ENCODE results near the gene DBT. TPM values are rescaled to one million over a fixed set of nuclear protein-coding genes. Genes with fewer than 3 reads are reported as not detected.
"Not testable (repeated sequence)": the region's sequence is repeated elsewhere in the genome, so short reads cannot be mapped to it uniquely, and the experiment has no call there.

Gene DBT
- total RNA-seq, 1 donor from 2014 or later = 10.4 TPM

- no peak overlapping the region for H3K27ac Mint-ChIP-seq
- no peaks in the 10 kb centered on the region for H3K27me3 Mint-ChIP-seq (ENCODE audit: low read depth)
- intact Hi-C loops (cut with micrococcal nuclease) = no loop called here
- no peak overlapping the region for H3K4me3 Mint-ChIP-seq (ENCODE audit: low read depth)
- H3K9me3 Mint-ChIP-seq = no peaks in the 10 kb centered on the region
- H3K36me3 Mint-ChIP-seq (ENCODE audit: low read depth) = peaks cover 36% of the 10 kb centered on the region
- peaks cover 4% of the 10 kb centered on the region for H3K4me1 Mint-ChIP-seq (ENCODE audit: low read depth)
- no peak for DNase-seq (ENCODE audit: low spot score)
Observed at GRCh38 chr1:100215101-100215500, 34.5 kb downstream of the DBT start.

GRCh38 chr1:100213141-100213540 lies 36.5 kb downstream of the DBT start:
- intact Hi-C loops (cut with micrococcal nuclease) = no loop called here
- Mint-ChIP-seq H3K4me1 (ENCODE audit: low read depth) (no peaks in the 10 kb centered on the region), H3K27me3 (ENCODE audit: low read depth) (no peaks in the 10 kb centered on the region), H3K9me3 (no peaks in the 10 kb centered on the region), H3K27ac (no peak overlapping the region), H3K4me3 (ENCODE audit: low read depth) (no peak overlapping the region), H3K36me3 (ENCODE audit: low read depth) (peaks cover 36% of the 10 kb centered on the region)
- DNase-seq (ENCODE audit: low spot score) = no peak

- Mint-ChIP-seq H3K9me3 (peaks cover 15% of the 10 kb centered on the region), H3K36me3 (ENCODE audit: low read depth) (peaks cover 64% of the 10 kb centered on the region), H3K4me1 (ENCODE audit: low read depth) (peaks cover 2% of the 10 kb centered on the region), H3K4me3 (ENCODE audit: low read depth) (no peak overlapping the region), H3K27me3 (ENCODE audit: low read depth) (no peaks in the 10 kb centered on the region), H3K27ac (no peak overlapping the region)
- no peak for DNase-seq (ENCODE audit: low spot score)
- intact Hi-C loops (cut with micrococcal nuclease) = no loop called here
Observed at GRCh38 chr1:100206301-100206700, 43.3 kb downstream of the DBT start.

- Mint-ChIP-seq H3K36me3 (ENCODE audit: low read depth) (peaks cover 69% of the 10 kb centered on the region), H3K9me3 (peaks cover 15% of the 10 kb centered on the region)
- H3K4me1 Mint-ChIP-seq (ENCODE audit: low read depth); H3K27ac Mint-ChIP-seq; H3K27me3 Mint-ChIP-seq (ENCODE audit: low read depth); intact Hi-C loops (cut with micrococcal nuclease); H3K4me3 Mint-ChIP-seq (ENCODE audit: low read depth); DNase-seq (ENCODE audit: low spot score): not testable (repeated sequence)
Observed at GRCh38 chr1:100205593-100205992, 44.0 kb downstream of the DBT start.

- H3K27me3 Mint-ChIP-seq (ENCODE audit: low read depth); intact Hi-C loops (cut with micrococcal nuclease); H3K27ac Mint-ChIP-seq; H3K4me1 Mint-ChIP-seq (ENCODE audit: low read depth); DNase-seq (ENCODE audit: low spot score); H3K4me3 Mint-ChIP-seq (ENCODE audit: low read depth): not testable (repeated sequence)
- Mint-ChIP-seq H3K9me3 (peaks cover 15% of the 10 kb centered on the region), H3K36me3 (ENCODE audit: low read depth) (peaks cover 69% of the 10 kb centered on the region)
Observed at GRCh38 chr1:100205103-100205502, 44.5 kb downstream of the DBT start.

GRCh38 chr1:100202703-100203102 lies 46.9 kb downstream of the DBT start:
- intact Hi-C loops (cut with micrococcal nuclease); H3K27ac Mint-ChIP-seq; H3K4me3 Mint-ChIP-seq (ENCODE audit: low read depth); H3K4me1 Mint-ChIP-seq (ENCODE audit: low read depth); DNase-seq (ENCODE audit: low spot score); H3K27me3 Mint-ChIP-seq (ENCODE audit: low read depth): not testable (repeated sequence)
- Mint-ChIP-seq H3K9me3 (peaks cover 15% of the 10 kb centered on the region), H3K36me3 (ENCODE audit: low read depth) (peaks cover 65% of the 10 kb centered on the region)

GRCh38 chr1:100200060-100200459 lies 49.6 kb downstream of the DBT start:
- H3K27me3 Mint-ChIP-seq (ENCODE audit: low read depth); H3K4me1 Mint-ChIP-seq (ENCODE audit: low read depth); H3K27ac Mint-ChIP-seq; H3K4me3 Mint-ChIP-seq (ENCODE audit: low read depth); intact Hi-C loops (cut with micrococcal nuclease); DNase-seq (ENCODE audit: low spot score); H3K9me3 Mint-ChIP-seq: not testable (repeated sequence)
- peaks cover 71% of the 10 kb centered on the region for H3K36me3 Mint-ChIP-seq (ENCODE audit: low read depth)

GRCh38 chr1:100198596-100198995 lies 51.0 kb downstream of the DBT start:
- H3K36me3 Mint-ChIP-seq (ENCODE audit: low read depth) = peaks cover 56% of the 10 kb centered on the region
- intact Hi-C loops (cut with micrococcal nuclease) = no loop called here
- H3K4me1 Mint-ChIP-seq (ENCODE audit: low read depth) = peaks cover 2% of the 10 kb centered on the region
- H3K4me3 Mint-ChIP-seq (ENCODE audit: low read depth) = no peak overlapping the region
- no peaks in the 10 kb centered on the region for H3K27me3 Mint-ChIP-seq (ENCODE audit: low read depth)
- no peaks in the 10 kb centered on the region for H3K9me3 Mint-ChIP-seq
- DNase-seq (ENCODE audit: low spot score) = no peak
- no peak overlapping the region for H3K27ac Mint-ChIP-seq

GRCh38 chr1:100188617-100189016 lies 61.0 kb downstream of the DBT start:
- Mint-ChIP-seq H3K27me3 (ENCODE audit: low read depth) (no peaks in the 10 kb centered on the region), H3K4me1 (ENCODE audit: low read depth) (peaks cover 6% of the 10 kb centered on the region), H3K36me3 (ENCODE audit: low read depth) (peaks cover 3% of the 10 kb centered on the region), H3K9me3 (no peaks in the 10 kb centered on the region), H3K27ac (no peak overlapping the region), H3K4me3 (ENCODE audit: low read depth) (no peak overlapping the region)
- DNase-seq (ENCODE audit: low spot score) = no peak
- intact Hi-C loops (cut with micrococcal nuclease) = no loop called here

GRCh38 chr1:100187912-100188311 lies 61.7 kb downstream of the DBT start:
- Mint-ChIP-seq H3K4me3 (ENCODE audit: low read depth) (no peak overlapping the region), H3K27me3 (ENCODE audit: low read depth) (no peaks in the 10 kb centered on the region), H3K27ac (no peak overlapping the region), H3K9me3 (no peaks in the 10 kb centered on the region), H3K4me1 (ENCODE audit: low read depth) (peaks cover 6% of the 10 kb centered on the region), H3K36me3 (ENCODE audit: low read depth) (peaks cover 3% of the 10 kb centered on the region)
- no peak for DNase-seq (ENCODE audit: low spot score)
- intact Hi-C loops (cut with micrococcal nuclease) = no loop called here

GRCh38 chr1:100184536-100184935 lies 65.1 kb downstream of the DBT start:
- Mint-ChIP-seq H3K27me3 (ENCODE audit: low read depth) (no peaks in the 10 kb centered on the region), H3K4me3 (ENCODE audit: low read depth) (no peak overlapping the region), H3K4me1 (ENCODE audit: low read depth) (peaks cover 4% of the 10 kb centered on the region), H3K27ac (no peak overlapping the region), H3K9me3 (no peaks in the 10 kb centered on the region), H3K36me3 (ENCODE audit: low read depth) (no peaks in the 10 kb centered on the region)
- intact Hi-C loops (cut with micrococcal nuclease) = no loop called here
- no peak for DNase-seq (ENCODE audit: low spot score)

- H3K27me3 Mint-ChIP-seq (ENCODE audit: low read depth) = no peaks in the 10 kb centered on the region
- no peak overlapping the region for H3K27ac Mint-ChIP-seq
- intact Hi-C loops (cut with micrococcal nuclease) = no loop called here
- no peaks in the 10 kb centered on the region for H3K36me3 Mint-ChIP-seq (ENCODE audit: low read depth)
- H3K9me3 Mint-ChIP-seq = no peaks in the 10 kb centered on the region
- no peak for DNase-seq (ENCODE audit: low spot score)
- peaks cover 4% of the 10 kb centered on the region for H3K4me1 Mint-ChIP-seq (ENCODE audit: low read depth)
- no peak overlapping the region for H3K4me3 Mint-ChIP-seq (ENCODE audit: low read depth)
Observed at GRCh38 chr1:100183370-100183769, 66.3 kb downstream of the DBT start.

GRCh38 chr1:100178091-100178490 lies 71.5 kb downstream of the DBT start, which contains the start of gene LRRC39:
LRRC39 (minus strand) TSS chr1:100178256; CDS start chr1:100168516, 9,740 bp downstream.
- intact Hi-C loops (cut with micrococcal nuclease) = no loop called here
- Mint-ChIP-seq H3K4me3 (ENCODE audit: low read depth) (no peak within 1 kb of the TSS), H3K4me1 (ENCODE audit: low read depth) (no peaks in the 10 kb centered on the region), H3K27ac (no peak within 1 kb of the TSS), H3K9me3 (no peaks in the 10 kb centered on the region), H3K27me3 (ENCODE audit: low read depth) (peaks cover 2% of the 10 kb centered on the region), H3K36me3 (ENCODE audit: low read depth) (no peaks in the 10 kb centered on the region)
- no peak for DNase-seq (ENCODE audit: low spot score)
